Activated CD8-positive, alpha-beta memory T cell treated with anti-CD3 and anti-CD28 coated beads, Interleukin-2, amount 50 U/mL, for 48 hours (primary cell): ENCODE results near the gene PTPRB.
"Not testable (repeated sequence)": the region's sequence is repeated elsewhere in the genome, so short reads cannot be mapped to it uniquely, and the experiment has no call there.

Source experiments
- DNase-seq: peaks from one replicate; pipeline ENCODE4 v3.0.0-alpha.2; 2020

PTPRB gene

DNA sequence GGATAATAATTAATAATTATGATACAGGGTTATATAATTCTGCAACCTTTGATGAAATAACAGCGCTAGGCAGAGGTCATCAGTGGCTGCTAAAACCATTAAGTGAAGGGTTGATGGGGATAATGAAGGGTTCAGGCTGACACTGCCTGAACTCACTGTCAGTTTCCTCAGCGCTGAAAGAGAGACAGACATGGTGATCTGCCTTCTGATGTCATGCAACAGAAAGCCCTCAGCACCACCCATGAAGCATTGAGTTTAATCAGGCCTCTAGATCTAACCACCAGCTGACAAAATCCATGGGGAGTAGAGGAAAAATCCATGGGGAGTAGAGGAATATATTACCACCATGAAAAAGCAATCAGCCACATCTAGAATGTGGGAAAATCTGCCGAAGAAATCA lies 107.6 kb downstream of the PTPRB start:
- DNase-seq = no peak

GRCh38 chr12:70520847-70521246 lies 116.4 kb downstream of the PTPRB start:
- DNase-seq = no peak

- DNase-seq = no peak
These were observed 123.8 kb downstream of the PTPRB start for GRCh38 chr12:70513426-70513825.

DNA sequence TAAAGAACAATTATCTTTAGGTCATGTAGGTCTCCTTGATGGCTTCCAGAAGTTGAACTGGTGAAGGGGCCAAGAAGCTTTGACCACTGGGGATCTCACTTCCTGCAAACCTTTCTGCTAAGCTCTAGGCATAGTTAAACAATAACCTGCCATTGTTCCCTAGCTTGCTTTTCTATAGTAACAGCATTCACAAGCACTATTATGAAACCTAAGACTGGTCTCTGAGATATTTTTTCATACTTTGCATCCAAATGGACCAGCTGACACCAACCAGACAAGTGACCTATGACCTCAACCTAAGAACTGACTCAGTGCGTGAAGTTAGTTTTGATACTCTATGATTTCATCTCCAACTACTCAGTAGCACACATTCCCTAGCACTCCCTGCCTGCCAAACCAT lies 129.1 kb downstream of the PTPRB start:
- DNase-seq = no peak

DNA sequence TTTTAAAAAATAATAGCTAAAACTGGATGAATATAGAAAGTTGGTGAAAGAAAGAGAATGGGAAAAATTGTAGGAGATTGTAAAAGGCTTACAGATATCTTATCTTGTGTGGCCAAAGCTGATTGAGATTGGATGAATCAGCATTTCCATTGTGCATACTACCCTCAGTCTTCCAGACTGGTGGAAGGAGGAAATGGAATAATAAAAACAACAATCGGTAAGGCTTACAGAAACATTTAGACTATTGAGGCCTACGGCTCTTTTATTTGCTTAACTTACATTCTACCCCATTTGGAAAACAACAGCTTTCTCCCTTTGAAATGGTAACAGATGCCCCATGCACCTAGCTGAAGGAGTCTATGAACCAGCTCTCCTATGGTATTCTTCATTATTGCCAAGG lies 129.8 kb downstream of the PTPRB start:
- no peak for DNase-seq

DNA sequence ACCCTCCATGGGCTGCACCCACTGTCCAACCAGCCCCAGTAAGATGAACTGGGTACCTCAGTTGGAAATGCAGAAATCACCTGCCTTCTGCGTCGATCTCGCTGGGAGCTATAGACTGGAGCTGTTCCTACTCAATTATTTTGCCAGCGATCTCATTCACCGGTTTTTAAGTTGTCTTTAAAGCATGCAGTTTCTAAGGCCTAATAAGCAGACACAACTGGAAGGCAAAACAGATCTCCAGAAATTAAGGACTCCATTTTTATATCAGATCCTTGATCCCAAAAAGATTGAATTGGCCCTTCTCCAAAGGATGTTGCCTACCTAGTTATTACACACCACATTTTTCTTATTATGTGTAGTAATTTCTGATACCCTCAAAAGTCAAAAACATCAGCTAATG lies 139.7 kb downstream of the PTPRB start:
- DNase-seq = no peak

DNA sequence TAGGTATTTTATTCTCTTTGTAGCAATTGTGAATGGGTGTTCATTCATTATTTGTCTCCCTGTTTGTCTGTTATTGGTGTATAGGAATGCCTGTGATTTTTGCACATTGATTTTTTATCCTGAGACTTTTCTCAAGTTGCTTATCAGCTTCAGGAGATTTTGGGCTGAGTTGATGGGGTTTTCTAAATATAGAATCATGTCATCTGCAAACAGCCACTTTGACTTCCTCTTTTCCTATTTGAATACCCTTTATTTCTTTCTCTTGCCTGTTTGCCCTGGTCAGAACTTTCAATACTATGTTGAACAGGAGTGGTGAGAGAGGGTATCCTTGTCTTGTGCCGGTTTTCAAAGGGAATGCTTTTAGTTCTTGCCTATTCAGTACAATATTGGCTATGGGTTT lies 144.3 kb downstream of the PTPRB start:
- not testable (repeated sequence) for DNase-seq

- DNase-seq = not testable (repeated sequence)
These were observed 146.3 kb downstream of the PTPRB start for GRCh38 chr12:70490928-70491327.

- DNase-seq = no peak
These were observed 149.8 kb downstream of the PTPRB start for GRCh38 chr12:70487440-70487839.

DNA sequence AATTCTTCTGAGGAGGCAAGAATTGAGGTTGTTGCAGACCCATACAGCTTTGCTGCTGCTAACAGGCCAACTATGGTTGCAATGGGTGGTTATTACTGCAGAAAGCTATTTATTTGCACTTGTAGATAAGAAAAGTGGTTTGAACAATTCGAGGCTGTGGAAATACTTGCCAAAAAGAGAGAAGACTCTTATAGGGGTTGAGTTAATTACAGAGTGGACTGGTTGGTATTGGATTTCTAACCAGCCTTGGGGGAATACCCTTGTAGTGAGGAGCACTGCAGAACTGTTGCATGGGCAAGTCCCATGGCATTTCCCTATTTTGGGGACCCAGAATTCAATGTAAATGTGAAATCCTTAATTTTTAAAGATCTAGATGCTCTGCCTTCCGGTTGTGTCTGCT lies 150.6 kb downstream of the PTPRB start:
- DNase-seq = no peak

DNA sequence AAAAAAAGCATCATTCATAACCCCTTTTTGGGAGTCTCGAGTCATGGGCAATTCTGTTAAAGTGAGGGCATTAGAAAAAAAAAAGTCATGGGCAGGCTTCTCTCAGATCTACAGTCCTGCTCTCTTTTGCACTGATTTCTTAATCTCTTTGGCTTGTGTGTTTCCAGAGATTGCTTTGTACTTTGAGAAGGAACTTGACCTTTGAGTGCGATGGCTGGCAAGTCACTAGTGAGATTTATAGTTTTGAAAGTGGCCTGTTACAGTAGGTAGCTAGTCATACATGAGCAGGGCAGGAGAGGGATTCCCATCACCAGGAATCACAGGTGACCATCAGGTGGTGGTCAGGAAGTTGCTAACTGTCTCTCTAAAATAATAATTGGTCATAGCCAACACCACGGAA lies 151.5 kb downstream of the PTPRB start:
- no peak for DNase-seq

- no peak for DNase-seq
These were observed 152.8 kb downstream of the PTPRB start for GRCh38 chr12:70484464-70484863.

DNA sequence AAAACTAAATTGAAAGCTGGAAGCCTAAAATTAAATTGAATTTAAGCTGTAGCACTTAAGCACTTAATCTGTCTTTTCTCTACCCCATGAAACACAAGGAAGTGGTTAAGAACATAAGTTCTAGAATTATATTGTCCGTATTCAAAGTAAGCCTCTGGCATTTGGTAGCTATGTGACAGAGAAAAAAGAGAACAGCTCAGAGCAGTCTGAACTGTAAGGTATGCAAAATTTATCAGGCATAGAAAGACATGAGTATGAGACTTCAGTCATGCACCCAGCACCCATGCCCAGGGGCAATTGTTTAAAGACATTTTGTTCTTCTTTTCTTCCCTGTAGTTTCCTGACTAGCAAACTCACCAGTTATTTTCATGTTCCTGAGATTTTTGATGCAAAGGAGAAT lies 154.5 kb downstream of the PTPRB start:
- DNase-seq = no peak

DNA sequence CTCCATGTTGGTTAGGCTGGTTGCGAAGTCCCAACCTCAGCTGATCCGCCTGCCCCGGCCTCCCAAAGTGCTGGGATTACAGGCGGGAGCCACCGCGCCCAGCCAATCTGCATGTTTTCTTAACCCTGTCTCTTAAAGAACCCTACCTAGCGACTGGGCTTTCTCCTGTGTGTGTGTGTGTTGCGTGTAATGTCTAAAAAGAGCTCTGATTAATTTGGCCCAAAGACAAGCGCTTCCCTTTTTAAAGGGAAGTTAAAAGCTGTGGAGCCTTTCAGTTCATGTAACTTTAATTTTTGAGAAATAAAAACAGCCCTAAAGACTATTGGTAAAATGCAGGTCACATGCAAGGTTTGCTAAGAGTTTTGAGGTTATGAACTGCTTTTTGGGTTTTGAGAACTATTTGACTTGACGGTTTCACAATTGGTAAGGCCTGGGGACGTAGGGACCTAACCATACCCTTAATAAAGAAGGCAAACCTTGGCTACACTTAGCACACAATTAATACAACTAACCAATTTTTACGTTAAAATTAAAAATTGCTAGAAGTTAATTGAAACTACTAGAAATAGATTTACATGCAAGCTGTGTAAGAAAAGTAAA lies 167.9 kb downstream of the PTPRB start:
- no peak for DNase-seq

- no peak for DNase-seq
These were observed 168.5 kb downstream of the PTPRB start for GRCh38 chr12:70468741-70469140.

DNA sequence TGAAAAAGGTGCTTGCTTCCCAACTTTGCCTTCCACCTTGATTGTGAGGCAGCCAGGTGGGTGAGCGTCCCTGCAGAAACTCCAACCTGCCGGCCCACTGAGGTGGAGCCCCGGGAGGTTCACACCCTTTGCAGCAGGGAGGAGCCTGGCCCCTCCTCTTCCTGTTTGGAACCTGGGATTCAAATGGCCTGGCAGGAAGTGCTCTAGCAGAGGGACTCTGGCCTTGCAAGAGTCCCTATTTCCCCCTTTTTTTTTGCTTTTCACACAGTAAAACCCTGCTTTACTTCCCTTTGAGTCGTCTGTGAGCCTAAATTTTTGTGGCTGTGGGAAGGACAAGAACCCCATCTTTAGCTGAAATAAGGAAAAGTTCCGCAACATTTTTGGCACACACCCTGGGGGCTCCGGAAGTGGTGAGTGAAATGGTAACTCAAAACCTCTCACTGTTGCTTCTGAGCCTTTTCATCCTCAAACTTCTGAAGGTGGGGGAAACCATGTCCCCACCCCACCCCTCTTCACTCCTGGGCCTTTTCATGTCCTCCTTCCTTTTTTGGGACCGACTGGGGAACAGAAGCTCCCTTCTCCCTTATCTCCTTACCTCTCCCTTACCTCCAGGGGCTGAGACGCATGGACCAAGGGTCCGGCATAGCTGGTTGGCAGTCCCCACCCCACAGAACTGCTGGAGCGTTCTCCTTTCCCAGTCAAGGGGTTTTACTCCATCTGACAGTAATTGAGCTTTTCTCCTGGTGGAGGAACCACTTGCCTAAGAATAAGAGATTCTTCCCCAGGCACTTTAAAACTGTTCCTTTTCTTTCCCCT lies 169.1 kb downstream of the PTPRB start:
- no peak for DNase-seq

GRCh38 chr12:70467476-70467875 lies 169.8 kb downstream of the PTPRB start:
- no peak for DNase-seq

DNA sequence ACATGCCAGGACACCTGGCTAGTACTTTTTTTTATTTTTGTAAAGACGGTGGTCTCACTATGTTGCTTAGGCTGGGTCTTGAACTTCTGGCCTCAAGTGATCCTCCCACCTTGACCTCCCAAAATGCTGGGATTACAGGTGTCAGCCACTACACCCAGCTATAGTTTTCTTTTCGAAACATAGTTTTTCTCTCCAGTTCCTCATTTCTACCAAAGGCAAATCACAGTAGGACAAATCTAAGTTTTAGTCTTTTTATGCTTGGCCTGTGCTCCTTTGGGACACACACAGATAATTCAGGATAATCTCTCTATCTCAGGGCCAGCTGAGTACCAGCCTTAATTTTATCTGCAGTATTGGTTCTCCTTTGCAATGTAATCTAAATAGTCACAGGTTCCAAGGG lies 170.5 kb downstream of the PTPRB start:
- DNase-seq = no peak
